Osteocyte (in vitro differentiated cells): ENCODE results near the gene MDGA2. TPM values are rescaled to one million over a fixed set of nuclear protein-coding genes. Genes with fewer than 3 reads are reported as not detected.

Source experiments
- DNase-seq: peaks from one replicate; pipeline ENCODE4 v3.0.0; 2021; ENCODE audit warnings: mixed read lengths; ENCODE audit not compliant: unreplicated experiment; ENCODE audit errors: extremely low spot score
- H3K27ac Mint-ChIP-seq: one replicate; pipeline ENCODE4 v1.8.0; 2021; ENCODE audit warnings: mild to moderate bottlenecking, mixed read lengths; ENCODE audit not compliant: unreplicated experiment
- H3K27me3 Mint-ChIP-seq: one replicate; pipeline ENCODE4 v1.8.0; 2021; ENCODE audit warnings: mixed read lengths; ENCODE audit not compliant: unreplicated experiment
- H3K36me3 Mint-ChIP-seq: one replicate; pipeline ENCODE4 v1.8.0; 2021; ENCODE audit warnings: mixed read lengths; ENCODE audit not compliant: unreplicated experiment
- H3K4me1 Mint-ChIP-seq: one replicate; pipeline ENCODE4 v1.8.0; 2021; ENCODE audit warnings: mixed read lengths; ENCODE audit not compliant: unreplicated experiment
- H3K4me3 Mint-ChIP-seq: one replicate; pipeline ENCODE4 v1.8.0; 2021; ENCODE audit warnings: mild to moderate bottlenecking, moderate library complexity, mixed read lengths; ENCODE audit not compliant: unreplicated experiment
- H3K9me3 Mint-ChIP-seq: one replicate; pipeline ENCODE4 v1.8.0; 2021; ENCODE audit warnings: mixed read lengths; ENCODE audit not compliant: unreplicated experiment
- CTCF ChIP-seq: fragments of 200-600 bp; sonication (generic); IDR thresholded peaks from 2 replicates; pipeline ENCODE4 v1.5.0; 2021; ENCODE audit warnings: antibody characterized with exemption, mild to moderate bottlenecking, moderate library complexity
- total RNA-seq: library from RNA; stranded (reverse); gene quantifications from 2 replicates; pipeline ENCODE4 v1.2.1, GENCODE V29; 2021

MDGA2 gene
- total RNA-seq, 1 donor from 2014 or later, result 0.19 TPM

GRCh38 chr14:47240748-47241437 is 434.5 kb downstream of the MDGA2 start:
- no peak overlapping the region for H3K27ac Mint-ChIP-seq
- peaks cover 10% of the 10 kb centered on the region for H3K4me1 Mint-ChIP-seq
- no peaks in the 10 kb centered on the region for H3K9me3 Mint-ChIP-seq
- H3K4me3 Mint-ChIP-seq, result no peak overlapping the region
- no peak for DNase-seq
- no peaks in the 10 kb centered on the region for H3K27me3 Mint-ChIP-seq
- H3K36me3 Mint-ChIP-seq, result no peaks in the 10 kb centered on the region
- no peak for TF ChIP-seq CTCF

- no peaks in the 10 kb centered on the region for H3K9me3 Mint-ChIP-seq
- no peaks in the 10 kb centered on the region for H3K4me1 Mint-ChIP-seq
- H3K36me3 Mint-ChIP-seq, result no peaks in the 10 kb centered on the region
- H3K27ac Mint-ChIP-seq, result no peak overlapping the region
- DNase-seq, result no peak
- no peak for TF ChIP-seq CTCF
- H3K4me3 Mint-ChIP-seq, result no peak overlapping the region
- H3K27me3 Mint-ChIP-seq, result peaks cover 2% of the 10 kb centered on the region
Observed at GRCh38 chr14:47235619-47236018, 439.8 kb downstream of the MDGA2 start.

GRCh38 chr14:47226877-47227520 is 448.4 kb downstream of the MDGA2 start:
- no peak for DNase-seq
- no peak overlapping the region for H3K4me3 Mint-ChIP-seq
- no peak for TF ChIP-seq CTCF
- H3K36me3 Mint-ChIP-seq, result no peaks in the 10 kb centered on the region
- no peaks in the 10 kb centered on the region for H3K9me3 Mint-ChIP-seq
- H3K27ac Mint-ChIP-seq, result no peak overlapping the region
- no peaks in the 10 kb centered on the region for H3K4me1 Mint-ChIP-seq
- peaks cover 2% of the 10 kb centered on the region for H3K27me3 Mint-ChIP-seq

- DNase-seq, result no peak
- Mint-ChIP-seq H3K4me3 (no peak overlapping the region), H3K4me1 (no peaks in the 10 kb centered on the region), H3K36me3 (no peaks in the 10 kb centered on the region), H3K9me3 (no peaks in the 10 kb centered on the region), H3K27me3 (peaks cover 5% of the 10 kb centered on the region), H3K27ac (no peak overlapping the region)
- TF ChIP-seq CTCF, result no peak
Observed at GRCh38 chr14:47223656-47224055, 451.7 kb downstream of the MDGA2 start.

- Mint-ChIP-seq H3K4me3 (no peak overlapping the region), H3K27me3 (peaks cover 11% of the 10 kb centered on the region), H3K9me3 (no peaks in the 10 kb centered on the region)
Observed at GRCh38 chr14:47220096-47220495, 455.3 kb downstream of the MDGA2 start.

More at GRCh38 chr14:47220096-47220495, 455.3 kb downstream of the MDGA2 start:
- no peak for TF ChIP-seq CTCF
- Mint-ChIP-seq H3K36me3 (no peaks in the 10 kb centered on the region), H3K27ac (no peak overlapping the region), H3K4me1 (no peaks in the 10 kb centered on the region)
- no peak for DNase-seq
